Colonic mucosa (tissue), 4 donors: ENCODE results near the gene PHACTR1. TPM values are rescaled to one million over a fixed set of nuclear protein-coding genes. Genes with fewer than 3 reads are reported as not detected.

Source experiments
- DNase-seq: peaks from one replicate; pipeline ENCODE4 v3.0.0-alpha.2; 2020
- H3K27ac ChIP-seq: fragments of 200-600 bp; one replicate; pipeline ENCODE4 v1.8.0; 2021
- H3K27me3 ChIP-seq: fragments of 200-600 bp; one replicate; pipeline ENCODE4 v1.8.0; 2021
- H3K36me3 ChIP-seq: fragments of 200-600 bp; one replicate; pipeline ENCODE4 v1.8.0; 2021
- H3K4me1 ChIP-seq: fragments of 200-600 bp; one replicate; pipeline ENCODE4 v1.8.0; 2021; ENCODE audit warnings: mild to moderate bottlenecking
- H3K4me3 ChIP-seq: fragments of 200-600 bp; one replicate; pipeline ENCODE4 v1.8.0; 2021
- H3K9ac ChIP-seq, 2 donors: one replicate each; pipeline ENCODE4 v1.7.0; 2013; ENCODE audit warnings: control low read depth in 2 of 2, low read depth in 2 of 2, low read length in 2 of 2
- H3K9me3 ChIP-seq: fragments of 200-600 bp; one replicate; pipeline ENCODE4 v1.8.0; 2021
- intact Hi-C: fragments of 100-400 bp; cut with DNase I; formaldehyde crosslinking; loops from one replicate; pipeline ENCODE4 v1.14.1; 2022
- total RNA-seq, 2 donors: library from RNA; stranded (reverse); fragmentation: NEBNext Ultra II Directional in 1 of 2; extraction: Animal tissue kit (Norgen Biotek cat#: 25700) in 1 of 2; gene quantifications; one replicate each; pipeline ENCODE4 v1.2.1, GENCODE V29; 2021
- TF ChIP-seq, protein P1 (sequence below): fragments of 200-600 bp; IDR thresholded peaks from one replicate; pipeline ENCODE4 v1.8.0; 2022; ENCODE audit warnings: antibody characterized with exemption, mild to moderate bottlenecking
- donor health status: healthy.
- donor health status: DM: no; HTN: no; CAD: no.
- donor health status: DM: no; HTN: no; CAD: no.

PHACTR1 gene
- total RNA-seq, 2 donors from 2014 or later, result 1.7 to 2.2 TPM

DNA sequence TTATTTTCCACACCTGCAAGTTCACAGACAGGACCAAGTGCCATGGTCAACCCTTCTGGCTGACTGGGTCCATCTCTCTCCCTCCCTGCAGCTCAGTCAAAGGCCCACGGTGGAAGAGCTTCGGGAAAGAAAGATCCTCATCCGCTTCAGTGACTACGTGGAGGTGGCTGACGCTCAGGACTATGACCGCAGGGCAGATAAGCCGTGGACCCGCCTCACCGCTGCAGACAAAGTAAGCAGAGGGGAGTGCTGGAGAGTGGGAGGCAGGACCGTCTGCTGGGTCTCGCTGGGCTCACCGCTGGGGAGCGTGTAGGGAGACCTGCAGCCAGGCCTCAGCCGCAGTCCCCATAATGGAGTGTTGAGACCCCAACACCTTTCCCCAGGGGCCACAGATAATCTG, 566.8 kb downstream of the PHACTR1 start:
- intact Hi-C loops, result no loop called here
- no peak for DNase-seq

DNA sequence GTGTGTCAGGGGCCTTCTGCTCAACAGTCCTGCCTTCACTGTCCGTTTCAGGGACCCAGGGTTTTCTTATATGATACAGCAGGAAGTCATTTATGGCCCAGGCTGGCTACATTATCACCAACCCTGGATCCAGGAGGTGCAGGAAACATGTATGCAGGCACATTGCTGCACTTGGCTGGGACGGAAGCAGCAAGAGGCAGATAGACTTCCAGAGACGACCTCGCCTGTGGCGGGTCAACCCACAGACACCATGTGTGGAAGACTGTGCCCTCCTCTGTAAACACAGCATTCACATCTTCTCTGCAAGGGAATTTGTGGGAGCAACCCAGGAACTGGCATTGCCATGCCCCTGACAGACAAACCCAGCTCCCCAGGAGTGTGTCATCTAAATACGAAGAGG, 568.1 kb downstream of the PHACTR1 start:
- no peak overlapping the region for H3K4me3 ChIP-seq
- intact Hi-C loops, result no loop called here

More for the DNA sequence above, 566.8 kb downstream of the PHACTR1 start:
- Histone ChIP-seq H3K27me3 (no peaks in the 10 kb centered on the region), H3K27ac (no peak overlapping the region), H3K9ac (no peak overlapping the region), H3K9me3 (no peaks in the 10 kb centered on the region), H3K4me1 (no peaks in the 10 kb centered on the region), H3K4me3 (no peak overlapping the region), H3K36me3 (no peaks in the 10 kb centered on the region)
- TF ChIP-seq, protein P1, sequence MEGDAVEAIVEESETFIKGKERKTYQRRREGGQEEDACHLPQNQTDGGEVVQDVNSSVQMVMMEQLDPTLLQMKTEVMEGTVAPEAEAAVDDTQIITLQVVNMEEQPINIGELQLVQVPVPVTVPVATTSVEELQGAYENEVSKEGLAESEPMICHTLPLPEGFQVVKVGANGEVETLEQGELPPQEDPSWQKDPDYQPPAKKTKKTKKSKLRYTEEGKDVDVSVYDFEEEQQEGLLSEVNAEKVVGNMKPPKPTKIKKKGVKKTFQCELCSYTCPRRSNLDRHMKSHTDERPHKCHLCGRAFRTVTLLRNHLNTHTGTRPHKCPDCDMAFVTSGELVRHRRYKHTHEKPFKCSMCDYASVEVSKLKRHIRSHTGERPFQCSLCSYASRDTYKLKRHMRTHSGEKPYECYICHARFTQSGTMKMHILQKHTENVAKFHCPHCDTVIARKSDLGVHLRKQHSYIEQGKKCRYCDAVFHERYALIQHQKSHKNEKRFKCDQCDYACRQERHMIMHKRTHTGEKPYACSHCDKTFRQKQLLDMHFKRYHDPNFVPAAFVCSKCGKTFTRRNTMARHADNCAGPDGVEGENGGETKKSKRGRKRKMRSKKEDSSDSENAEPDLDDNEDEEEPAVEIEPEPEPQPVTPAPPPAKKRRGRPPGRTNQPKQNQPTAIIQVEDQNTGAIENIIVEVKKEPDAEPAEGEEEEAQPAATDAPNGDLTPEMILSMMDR, result no peak

DNA sequence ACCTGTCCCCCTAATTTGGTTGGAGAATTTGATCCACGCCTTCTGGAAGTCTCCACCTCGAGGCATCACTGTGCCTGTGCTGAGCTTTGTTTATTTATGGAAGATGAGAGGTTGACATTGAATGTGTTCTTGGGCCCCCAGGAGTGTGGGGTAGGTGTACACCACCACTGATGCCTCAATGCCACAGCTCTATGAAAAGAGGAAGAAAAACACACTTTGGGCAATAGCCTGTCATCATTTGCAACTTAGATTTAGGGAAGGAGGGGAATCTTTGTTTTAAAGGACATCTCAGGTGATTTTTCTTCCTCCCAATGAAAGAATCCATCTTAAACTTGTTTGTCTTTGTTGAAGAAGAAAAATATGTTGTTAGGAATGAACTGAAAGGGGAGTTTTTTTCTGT, 569.1 kb downstream of the PHACTR1 start:
- Histone ChIP-seq H3K9me3 (no peaks in the 10 kb centered on the region), H3K27me3 (no peaks in the 10 kb centered on the region), H3K4me3 (no peak overlapping the region), H3K9ac (no peak overlapping the region), H3K36me3 (no peaks in the 10 kb centered on the region), H3K4me1 (no peaks in the 10 kb centered on the region), H3K27ac (no peak overlapping the region)
- no peak for DNase-seq
- intact Hi-C loops, result no loop called here
- TF ChIP-seq, protein P1, result no peak

More for the DNA sequence above, 568.1 kb downstream of the PHACTR1 start:
- H3K27me3 ChIP-seq, result no peaks in the 10 kb centered on the region
- H3K4me1 ChIP-seq, result no peaks in the 10 kb centered on the region
- no peak overlapping the region for H3K9ac ChIP-seq
- no peak for DNase-seq
- no peaks in the 10 kb centered on the region for H3K36me3 ChIP-seq
- H3K9me3 ChIP-seq, result no peaks in the 10 kb centered on the region
- TF ChIP-seq, protein P1, result no peak
- no peak overlapping the region for H3K27ac ChIP-seq

DNA sequence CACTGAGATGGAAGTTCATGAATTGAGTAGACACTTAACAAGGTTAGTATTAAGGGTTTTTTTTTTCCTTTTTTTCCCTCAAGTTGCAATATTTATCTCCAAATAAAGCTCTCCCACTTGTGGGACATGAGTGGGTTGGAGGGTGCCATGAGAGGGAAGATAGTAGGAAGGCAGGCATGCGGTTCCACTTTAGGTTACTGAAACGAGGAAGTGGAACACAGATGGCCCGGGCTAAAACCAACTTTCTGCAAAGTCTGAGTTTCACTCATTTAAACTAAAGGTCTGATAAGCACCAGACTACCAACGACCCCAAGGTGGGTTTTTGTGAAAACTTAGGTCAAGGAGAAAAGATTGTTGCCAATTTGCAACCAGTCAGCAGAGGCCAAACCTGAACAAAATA, 569.6 kb downstream of the PHACTR1 start:
- Histone ChIP-seq H3K27me3 (no peaks in the 10 kb centered on the region), H3K27ac (no peak overlapping the region), H3K36me3 (no peaks in the 10 kb centered on the region), H3K9ac (no peak overlapping the region), H3K4me3 (no peak overlapping the region), H3K9me3 (no peaks in the 10 kb centered on the region), H3K4me1 (no peaks in the 10 kb centered on the region)
- no peak for DNase-seq
- TF ChIP-seq, protein P1, result no peak
- intact Hi-C loops, result no loop called here

DNA sequence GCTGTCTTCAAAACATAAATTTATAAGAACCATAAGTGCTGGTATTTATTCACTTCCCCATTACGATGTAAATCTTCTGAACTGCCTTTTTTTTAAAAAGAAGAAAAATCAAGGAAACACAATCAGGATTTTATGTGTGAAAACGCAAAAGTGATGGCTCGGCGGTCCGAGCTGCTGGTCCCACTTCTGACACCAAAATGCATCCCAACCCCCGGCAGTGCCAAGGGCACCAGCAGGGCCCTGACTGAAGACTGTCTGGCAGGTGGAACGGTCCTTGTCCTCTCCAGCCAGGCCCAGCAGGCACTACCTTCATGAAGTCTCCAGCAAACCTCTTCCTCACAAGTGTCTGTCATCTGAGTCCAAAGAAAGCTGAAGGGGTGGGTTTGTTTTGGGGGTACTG, 570.5 kb downstream of the PHACTR1 start:
- H3K9ac ChIP-seq, result no peak overlapping the region
- H3K27me3 ChIP-seq, result no peaks in the 10 kb centered on the region
- no peaks in the 10 kb centered on the region for H3K4me1 ChIP-seq
- H3K27ac ChIP-seq, result no peak overlapping the region
- DNase-seq, result no peak
- intact Hi-C loops, result no loop called here
- no peaks in the 10 kb centered on the region for H3K36me3 ChIP-seq
- TF ChIP-seq, protein P1, result no peak
- H3K9me3 ChIP-seq, result no peaks in the 10 kb centered on the region
- H3K4me3 ChIP-seq, result no peak overlapping the region

DNA sequence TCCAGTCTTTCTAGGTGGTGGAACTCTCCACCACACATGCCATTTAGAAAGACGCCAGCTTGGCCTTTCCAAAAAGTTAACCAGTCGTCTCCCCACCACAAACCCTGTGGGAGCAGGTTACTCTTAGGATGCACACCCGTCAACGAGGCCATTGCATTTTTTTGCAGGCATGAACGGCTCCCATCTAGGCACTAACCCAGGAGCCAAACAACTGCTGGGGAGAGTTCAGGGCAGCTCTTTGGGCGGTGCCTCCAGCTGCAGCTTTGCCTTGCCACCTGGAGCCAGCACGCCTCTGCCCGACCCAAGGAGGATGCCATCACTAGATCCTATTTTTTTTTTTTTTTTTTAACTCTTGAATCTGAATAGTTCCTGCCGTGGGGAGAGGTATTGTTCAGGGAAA, 571.9 kb downstream of the PHACTR1 start:
- TF ChIP-seq, protein P1, result no peak
- Histone ChIP-seq H3K27ac (no peak overlapping the region), H3K27me3 (no peaks in the 10 kb centered on the region), H3K36me3 (no peaks in the 10 kb centered on the region), H3K4me1 (no peaks in the 10 kb centered on the region), H3K4me3 (no peak overlapping the region), H3K9ac (no peak overlapping the region), H3K9me3 (no peaks in the 10 kb centered on the region)
- intact Hi-C loops, result no loop called here
- DNase-seq, result no peak
